ENCODE results near the gene ICOSLG.
"Not testable (repeated sequence)": the region's sequence is repeated elsewhere in the genome, so short reads cannot be mapped to it uniquely, and the experiment has no call there.

The ICOSLG gene

GRCh38 chr21:44265734-44266270 is 25.1 kb upstream of the ICOSLG start:
- H3K4me3 ChIP-seq (ENCODE audit: low read depth, low read length): no peak overlapping the region

GRCh38 chr21:44263768-44264167 is 23.0 kb upstream of the ICOSLG start:
- H3K4me3 ChIP-seq (ENCODE audit: low read depth, low read length): no peak overlapping the region

- no peak overlapping the region for H3K4me3 ChIP-seq (ENCODE audit: low read depth, low read length)
These were observed 22.5 kb upstream of the ICOSLG start for GRCh38 chr21:44263221-44263760.

- H3K4me3 ChIP-seq (ENCODE audit: low read depth, low read length): no peak overlapping the region
These were observed 21.8 kb upstream of the ICOSLG start for GRCh38 chr21:44262338-44263056.

- no peak within 1 kb of the TSS for H3K4me3 ChIP-seq (ENCODE audit: low read depth, low read length)
These were observed 21.0 kb upstream of the ICOSLG start, which contains the start of gene DNMT3L for GRCh38 chr21:44261675-44262295. Gene DNMT3L (minus strand): TSS chr21:44261897. CDS start chr21:44261259, 638 bp downstream.

GRCh38 chr21:44260791-44261631 is 20.3 kb upstream of the ICOSLG start:
- H3K4me3 ChIP-seq (ENCODE audit: low read depth, low read length): no peak overlapping the region

GRCh38 chr21:44260066-44260465 is 19.3 kb upstream of the ICOSLG start:
- H3K4me3 ChIP-seq (ENCODE audit: low read depth, low read length): no peak overlapping the region

- H3K4me3 ChIP-seq (ENCODE audit: low read depth, low read length): no peak overlapping the region
These were observed 18.5 kb upstream of the ICOSLG start for GRCh38 chr21:44259082-44259705.

GRCh38 chr21:44258056-44258725 is 17.4 kb upstream of the ICOSLG start:
- H3K4me3 ChIP-seq (ENCODE audit: low read depth, low read length): no peak overlapping the region

GRCh38 chr21:44255511-44255981 is 14.8 kb upstream of the ICOSLG start:
- H3K4me3 ChIP-seq (ENCODE audit: low read depth, low read length): no peak overlapping the region

- H3K4me3 ChIP-seq (ENCODE audit: low read depth, low read length): no peak overlapping the region
These were observed 13.3 kb upstream of the ICOSLG start for GRCh38 chr21:44253832-44254710.

GRCh38 chr21:44249204-44250037 is 8.7 kb upstream of the ICOSLG start:
- not testable (repeated sequence) for H3K4me3 ChIP-seq (ENCODE audit: low read depth, low read length)

GRCh38 chr21:44247904-44248303 is 7.2 kb upstream of the ICOSLG start:
- H3K4me3 ChIP-seq (ENCODE audit: low read depth, low read length): not testable (repeated sequence)

GRCh38 chr21:44243980-44244379 is 3.2 kb upstream of the ICOSLG start:
- H3K4me3 ChIP-seq (ENCODE audit: low read depth, low read length): not testable (repeated sequence)

- H3K4me3 ChIP-seq (ENCODE audit: low read depth, low read length): not testable (repeated sequence)
These were observed 538 bp upstream of the ICOSLG start for GRCh38 chr21:44241281-44241680.

GRCh38 chr21:44240353-44240752 is 390 bp downstream of the ICOSLG start:
- not testable (repeated sequence) for H3K4me3 ChIP-seq (ENCODE audit: low read depth, low read length)

- not testable (repeated sequence) for H3K4me3 ChIP-seq (ENCODE audit: low read depth, low read length)
These were observed 11.2 kb downstream of the ICOSLG start for GRCh38 chr21:44229561-44229960.

GRCh38 chr21:44228109-44228508 is 12.6 kb downstream of the ICOSLG start:
- H3K4me3 ChIP-seq (ENCODE audit: low read depth, low read length): not testable (repeated sequence)

Measured in iPS-11a (cell line).